H1 (cell line): Measurements from ENCODE around the gene FAM114A2. TPM values are rescaled to one million over a fixed set of nuclear protein-coding genes. Genes with fewer than 3 reads are reported as not detected.

ENCODE experiments used
- FOSL1 ChIP-seq: IDR thresholded peaks from 2 replicates; pipeline ENCODE4 v1.6.1; 2011; ENCODE audit warnings: mild to moderate bottlenecking, low read depth, low read length, moderate library complexity; ENCODE audit not compliant: insufficient read depth
- GTF2F1 ChIP-seq: IDR thresholded peaks from 2 replicates; pipeline ENCODE4 v1.6.1; 2012; ENCODE audit warnings: low read depth, low read length, improper control_type of control experiment, borderline replicate concordance
- KDM4A ChIP-seq: IDR thresholded peaks from one replicate; pipeline ENCODE4 v1.7.1; 2012; ENCODE audit warnings: low read depth, mild to moderate bottlenecking, moderate library complexity, low read length, inconsistent platforms; ENCODE audit not compliant: severe bottlenecking
- POU5F1 ChIP-seq: IDR thresholded peaks from 2 replicates; pipeline ENCODE4 v1.6.1; 2011; ENCODE audit warnings: low read depth, mild to moderate bottlenecking, low read length, moderate library complexity
- SIX5 ChIP-seq: IDR thresholded peaks from 2 replicates; pipeline ENCODE4 v1.6.1; 2011; ENCODE audit warnings: mild to moderate bottlenecking, low read depth, low read length
- ZNF274 ChIP-seq: IDR thresholded peaks from 2 replicates; pipeline ENCODE4 v1.7.0; 2012; ENCODE audit warnings: low read length, borderline replicate concordance; ENCODE audit errors: extremely low read depth
- polyA plus RNA-seq, 7 experiments: library from polyadenylated mRNA; depleted of rRNA in 3 of 7; stranded (reverse) in 5 of 7; unstranded in 2 of 7; fragments of >200 nt in 5 of 7; fragments of 200-250 nt in 2 of 7; gene quantifications; 1 replicate in 5 of 7; 2 replicates in 1 of 7; 4 replicates in 1 of 7; pipeline versions ENCODE4 v1.2.1 to v1.2.3, GENCODE V29; 2011 to 2013; ENCODE audit warnings: missing spikeins in 2 of 7, mixed read lengths in 2 of 7
- total RNA-seq: library from RNA; stranded (reverse); fragmentation: NEBNext Ultra II Directional; extraction: Animal tissue kit (Norgen Biotek cat#: 25700); gene quantifications from 2 replicates; pipeline ENCODE4 v1.2.1, GENCODE V29; 2021

FAM114A2 gene
- total and polyA plus RNA-seq, 2 of the 8 experiments (the other 6 are each of a cell fraction or from before 2014, with no cell fraction given), result 3.8 to 9.2 TPM

GRCh38 chr5:154002093-154002492, 36.6 kb downstream of the FAM114A2 start (continued):
- TF ChIP-seq KDM4A (no peak), GTF2F1 (no peak), POU5F1 (no peak), SIX5 (no peak), ZNF274 (no peak), FOSL1 (no peak)
